CD4-positive, alpha-beta T cell treated with Interferon alpha-2 for 1 hour (primary cell): ENCODE results near the gene DUSP28.

Source experiments
- DNase-seq, 2 donors: peaks; one replicate each; pipeline ENCODE4 v3.0.0-alpha.2; 2020 to 2022

Gene DUSP28

GRCh38 chr2:240560084-240560479 lies at the start of gene DUSP28:
DUSP28 (plus strand) TSS chr2:240560357; CDS start chr2:240560685, 328 bp downstream.
- DNase-seq: peak; percentile 91 to 93

- no peak for DNase-seq
Observed at GRCh38 chr2:240510513-240511210, 49.5 kb upstream of the DUSP28 start.

- no peak for DNase-seq
Observed at GRCh38 chr2:240511351-240512108, 48.6 kb upstream of the DUSP28 start.

GRCh38 chr2:240512109-240512485 lies 48.1 kb upstream of the DUSP28 start:
- DNase-seq: no peak

- DNase-seq: no peak
Observed at GRCh38 chr2:240512666-240513535, 47.3 kb upstream of the DUSP28 start.

- peak; percentile 85 to 86 for DNase-seq
Observed at GRCh38 chr2:240513549-240514287, 46.4 kb upstream of the DUSP28 start.

GRCh38 chr2:240514631-240515030 lies 45.5 kb upstream of the DUSP28 start:
- DNase-seq: no peak

GRCh38 chr2:240517342-240517741 lies 42.8 kb upstream of the DUSP28 start:
- DNase-seq: no peak

- no peak for DNase-seq
Observed at GRCh38 chr2:240518981-240519380, 41.2 kb upstream of the DUSP28 start.

GRCh38 chr2:240519396-240520129 lies 40.6 kb upstream of the DUSP28 start:
- no peak for DNase-seq

GRCh38 chr2:240520130-240520973 lies 39.8 kb upstream of the DUSP28 start:
- DNase-seq: no peak

GRCh38 chr2:240520974-240521350 lies 39.2 kb upstream of the DUSP28 start:
- no peak for DNase-seq

- peak in 1 of 2 donors; percentile 9 for DNase-seq
Observed at GRCh38 chr2:240521885-240522284, 38.3 kb upstream of the DUSP28 start.

GRCh38 chr2:240522406-240522805 lies 37.8 kb upstream of the DUSP28 start:
- DNase-seq: no peak

GRCh38 chr2:240523451-240524281 lies 36.5 kb upstream of the DUSP28 start:
- DNase-seq: no peak

GRCh38 chr2:240524963-240525718 lies 35.0 kb upstream of the DUSP28 start:
- DNase-seq: no peak

GRCh38 chr2:240525802-240526201 lies 34.4 kb upstream of the DUSP28 start:
- DNase-seq: no peak

GRCh38 chr2:240526521-240526920 lies 33.6 kb upstream of the DUSP28 start:
- no peak for DNase-seq

- DNase-seq: no peak
Observed at GRCh38 chr2:240527153-240527750, 32.9 kb upstream of the DUSP28 start.
